SK-N-SH (cell line): ENCODE results near the gene WHRN. TPM values are rescaled to one million over a fixed set of nuclear protein-coding genes. Genes with fewer than 3 reads are reported as not detected.

Experiments used
- CTCF ChIA-PET: fragments of 300-600, 350-600 bp; formaldehyde crosslinking; extraction: SDS; loops from one replicate; lab custom pipeline; 2021; lab: Yijun Ruan, JAX
- POLR2A ChIA-PET: fragments of 350-600 bp; sonication (Branson Sonifier 250); formaldehyde crosslinking; extraction: SDS; loops from one replicate; lab custom pipeline; 2020; ENCODE audit warnings: antibody characterized with exemption, inconsistent platforms; lab: Yijun Ruan, JAX
- DNase-seq: peaks from one replicate; pipeline ENCODE4 v3.0.0; 2012
- H2AFZ ChIP-seq: fragments of 200-600 bp; sonication (generic); 2 replicates; pipeline ENCODE4 v1.8.1; 2016; ENCODE audit warnings: antibody characterized with exemption, mild to moderate bottlenecking, low read depth
- H3F3A ChIP-seq: fragments of 200-600 bp; sonication (generic); replicated peaks from 2 replicates; pipeline ENCODE3; 2016; ENCODE audit warnings: antibody characterized with exemption, mild to moderate bottlenecking; ENCODE audit not compliant: insufficient read depth
- H3K27ac ChIP-seq, 2 experiments: fragments of 200-500 bp in 1 of 2; fragments of 200-600 bp in 1 of 2; sonication (Bioruptor generic) in 1 of 2; sonication (generic), shearing (Covaris generic) in 1 of 2; 2 replicates each; pipeline versions ENCODE4 v1.5.1 to v1.6.1; 2014 to 2016; ENCODE audit warnings: low read depth in 2 of 2, inconsistent platforms in 1 of 2, low read length in 1 of 2, mild to moderate bottlenecking in 1 of 2, mixed read lengths in 1 of 2
- H3K27me3 ChIP-seq: fragments of 200-600 bp; sonication (generic), shearing (Covaris generic); 2 replicates; pipeline ENCODE4 v1.6.1; 2016; ENCODE audit warnings: mixed run types; ENCODE audit not compliant: insufficient read depth
- H3K36me3 ChIP-seq, 2 experiments: fragments of 200-500 bp in 1 of 2; fragments of 200-600 bp in 1 of 2; sonication (Bioruptor generic) in 1 of 2; sonication (generic) in 1 of 2; replicated peaks in 1 of 2; 2 replicates each; pipeline versions ENCODE3 to v1.5.1; 2014 to 2016; ENCODE audit warnings: low read length in 1 of 2, mild to moderate bottlenecking in 1 of 2; ENCODE audit not compliant: insufficient read depth in 2 of 2, control insufficient read depth in 1 of 2
- H3K4me1 ChIP-seq, 2 experiments: fragments of 200-500 bp in 1 of 2; fragments of 200-600 bp in 1 of 2; sonication (Bioruptor generic) in 1 of 2; sonication (generic), shearing (Covaris generic) in 1 of 2; 2 replicates each; pipeline versions ENCODE4 v1.5.1 to v1.6.1; 2014 to 2016; ENCODE audit warnings: low read depth in 1 of 2, low read length in 1 of 2, mixed run types in 1 of 2; ENCODE audit not compliant: insufficient read depth in 2 of 2, control insufficient read depth in 1 of 2
- H3K4me2 ChIP-seq: fragments of 200-600 bp; sonication (generic), shearing (Covaris generic); 2 replicates; pipeline ENCODE4 v1.6.1; 2017; ENCODE audit warnings: mixed run types
- H3K4me3 ChIP-seq, 2 experiments: fragments of 200-500 bp in 1 of 2; fragments of 200-600 bp in 1 of 2; sonication (Bioruptor generic) in 1 of 2; sonication (generic), shearing (Covaris generic) in 1 of 2; 2 replicates each; pipeline versions ENCODE4 v1.5.1 to v1.8.1; 2014 to 2016; ENCODE audit warnings: low read depth in 2 of 2, inconsistent platforms in 1 of 2, low read length in 1 of 2, mild to moderate bottlenecking in 1 of 2, mixed read lengths in 1 of 2, moderate library complexity in 1 of 2
- H3K79me2 ChIP-seq: fragments of 200-600 bp; sonication (generic); 2 replicates; pipeline ENCODE4 v1.8.1; 2017; ENCODE audit warnings: mild to moderate bottlenecking; ENCODE audit not compliant: insufficient read depth
- H3K9ac ChIP-seq: fragments of 200-600 bp; sonication (generic); 2 replicates; pipeline ENCODE4 v1.6.1; 2017; ENCODE audit warnings: mixed run types
- H3K9me2 ChIP-seq: fragments of 200-600 bp; sonication (generic); 2 replicates; pipeline ENCODE4 v1.6.1; 2017; ENCODE audit warnings: mixed run types
- H3K9me3 ChIP-seq: fragments of 200-600 bp; sonication (generic); 2 replicates; pipeline ENCODE4 v1.6.1; 2017; ENCODE audit warnings: mixed run types, mild to moderate bottlenecking, moderate library complexity
- H4K20me1 ChIP-seq: fragments of 200-600 bp; sonication (generic); 2 replicates; pipeline ENCODE4 v1.6.1; 2017; ENCODE audit warnings: mild to moderate bottlenecking, mixed run types; ENCODE audit not compliant: insufficient read depth
- EP300 ChIP-seq, 2 experiments: IDR thresholded peaks; 2 replicates each; pipeline versions ENCODE4 v1.4.0 to v1.6.1; 2012; ENCODE audit warnings: borderline replicate concordance in 1 of 2, low read depth in 1 of 2, low read length in 1 of 2
- EZH2phosphoT487 ChIP-seq: fragments of 200-600 bp; sonication (generic); IDR thresholded peaks from 2 replicates; pipeline ENCODE4 v1.6.1; 2017; ENCODE audit warnings: low read depth, mixed run types, mild to moderate bottlenecking, antibody characterized with exemption, moderate library complexity, borderline replicate concordance
- FOSL2 ChIP-seq: IDR thresholded peaks from 2 replicates; pipeline ENCODE4 v1.4.0; 2012; ENCODE audit warnings: low read depth, mild to moderate bottlenecking, moderate library complexity, borderline replicate concordance
- FOXJ3 ChIP-seq: sonication (generic); formaldehyde crosslinking; IDR thresholded peaks from 2 replicates; pipeline ENCODE4 v1.5.1; 2020; ENCODE audit warnings: mild to moderate bottlenecking, missing genetic modification reagents
- POLR2AphosphoS5 ChIP-seq: IDR thresholded peaks from 2 replicates; pipeline ENCODE4 v1.6.1; 2012; ENCODE audit warnings: low read depth, low read length
- SIN3A ChIP-seq: IDR thresholded peaks from 2 replicates; pipeline ENCODE4 v1.6.1; 2012; ENCODE audit warnings: low read depth, mild to moderate bottlenecking, low read length, moderate library complexity, borderline replicate concordance
- ZBTB33 ChIP-seq: IDR thresholded peaks from 2 replicates; pipeline ENCODE4 v1.4.0; 2012; ENCODE audit warnings: low read depth, borderline replicate concordance
- WGBS: methylation state at CpG from one replicate; pipeline ENCODE4 v1.1.6; 2017; ENCODE audit warnings: low lambda C conversion rate; 5-methylcytosine and 5-hydroxymethylcytosine counted together
- polyA plus RNA-seq, 3 experiments: library from polyadenylated mRNA; depleted of rRNA; stranded (reverse); fragments of >200 nt; gene quantifications; 2 replicates each; pipeline ENCODE4 v1.2.3, GENCODE V29; 2012
- TF ChIP-seq, protein P1 (sequence below): IDR thresholded peaks from 2 replicates; pipeline ENCODE4; 2012

The WHRN gene
- polyA plus RNA-seq, 1 of the 3 experiments (the other 2 are of a cell fraction): 4.6 TPM

- POLR2A ChIA-PET: no interaction called here
- Histone ChIP-seq H3K36me3 (no peaks in the 10 kb centered on the region), H3K27me3 (no peaks in the 10 kb centered on the region), H3K27ac (no peak overlapping the region), H3K79me2 (no peaks in the 10 kb centered on the region), H3K4me1 (peaks cover 11 to 14% of the 10 kb centered on the region in 2 experiments; a peak in 3 of 4 replicates), H4K20me1 (no peaks in the 10 kb centered on the region), H3K9me2 (no peaks in the 10 kb centered on the region), H3K9ac (no peak overlapping the region), H3K4me2 (no peak overlapping the region), H2AFZ (no peak overlapping the region), H3F3A (peaks cover 7% of the 10 kb centered on the region), H3K4me3 (no peak overlapping the region), H3K9me3 (no peaks in the 10 kb centered on the region)
- TF ChIP-seq SIN3A (no peak), FOSL2 (no peak), FOXJ3 (CRISPR knock-in tag) (no peak), ZBTB33 (no peak), EZH2phosphoT487 (no peak), POLR2AphosphoS5 (no peak)
- TF ChIP-seq, protein P1, sequence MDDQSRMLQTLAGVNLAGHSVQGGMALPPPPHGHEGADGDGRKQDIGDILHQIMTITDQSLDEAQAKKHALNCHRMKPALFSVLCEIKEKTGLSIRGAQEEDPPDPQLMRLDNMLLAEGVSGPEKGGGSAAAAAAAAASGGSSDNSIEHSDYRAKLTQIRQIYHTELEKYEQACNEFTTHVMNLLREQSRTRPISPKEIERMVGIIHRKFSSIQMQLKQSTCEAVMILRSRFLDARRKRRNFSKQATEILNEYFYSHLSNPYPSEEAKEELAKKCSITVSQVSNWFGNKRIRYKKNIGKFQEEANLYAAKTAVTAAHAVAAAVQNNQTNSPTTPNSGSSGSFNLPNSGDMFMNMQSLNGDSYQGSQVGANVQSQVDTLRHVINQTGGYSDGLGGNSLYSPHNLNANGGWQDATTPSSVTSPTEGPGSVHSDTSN: no peak
- no peak for DNase-seq
- CTCF ChIA-PET: interaction anchor here (2.7 kb wide), 1 partner anchor 17 kb away, joined by 12 read pairs; no protein-coding TSS in a partner anchor
- 91% methylated on average over 8 of the region's 9 CpGs for WGBS
These were observed 116.4 kb downstream of the WHRN start for GRCh38 chr9:114388764-114389375.

GRCh38 chr9:114388357-114388682, 117.0 kb downstream of the WHRN start:
- Histone ChIP-seq H3K9me3 (no peaks in the 10 kb centered on the region), H3K27ac (no peak overlapping the region), H3K4me3 (no peak overlapping the region), H3K36me3 (no peaks in the 10 kb centered on the region), H3K4me2 (no peak overlapping the region), H3F3A (peaks cover 4% of the 10 kb centered on the region), H3K27me3 (no peaks in the 10 kb centered on the region), H2AFZ (no peak overlapping the region), H3K4me1 (peaks cover 11 to 14% of the 10 kb centered on the region in 2 experiments; a peak in 3 of 4 replicates), H4K20me1 (no peaks in the 10 kb centered on the region), H3K9ac (no peak overlapping the region), H3K79me2 (no peaks in the 10 kb centered on the region), H3K9me2 (no peaks in the 10 kb centered on the region)
- ChIA-PET POLR2A (no interaction called here), CTCF (interaction anchor here (1.5 to 2.7 kb wide), 3 partner anchors 8 to 17 kb away, joined by 4 to 12 read pairs (median 4); no protein-coding TSS in a partner anchor)
- no peak for DNase-seq
- 100% methylated on average over 4 of the region's 9 CpGs for WGBS
- no peak for TF ChIP-seq EP300 (IDR thresholded peaks at IDR 0.05; ENCODE audit: borderline replicate concordance in 1 of 2, low read depth in 1 of 2, low read length in 1 of 2)
